K562 (cell line): Measurements from ENCODE around the gene ASF1B. TPM values are rescaled to one million over a fixed set of nuclear protein-coding genes. Genes with fewer than 3 reads are reported as not detected.

Source experiments
- CBFA2T3 ChIP-seq: fragments of 450-650 bp; IDR thresholded peaks from 2 replicates; pipeline ENCODE4 v1.6.1; 2017
- CREB3L1 ChIP-seq: fragments of 450-650 bp; IDR thresholded peaks from 2 replicates; pipeline ENCODE4 v1.6.1; 2014; ENCODE audit warnings: low read depth, mild to moderate bottlenecking, moderate library complexity, borderline replicate concordance
- DIDO1 ChIP-seq: fragments of 450-650 bp; IDR thresholded peaks from 2 replicates; pipeline ENCODE4 v1.6.1; 2016; ENCODE audit warnings: low read depth, missing biosample characterization, missing genetic modification characterization
- E4F1 ChIP-seq: fragments of 250-450 bp; sonication (Bioruptor Pico); IDR thresholded peaks from 2 replicates; pipeline ENCODE4 v1.5.0; 2021; ENCODE audit warnings: mild to moderate bottlenecking, borderline replicate concordance
- ELF2 ChIP-seq: fragments of 250-450 bp; sonication (Bioruptor Pico); IDR thresholded peaks from 2 replicates; pipeline ENCODE4 v1.5.0; 2021; ENCODE audit warnings: mild to moderate bottlenecking
- FOXA3 ChIP-seq, 2 experiments: fragments of 450-650 bp in 1 of 2; sonication (generic) in 1 of 2; formaldehyde crosslinking; IDR thresholded peaks in 1 of 2; conservative IDR thresholded peaks in 1 of 2; 2 replicates each; pipeline versions ENCODE4 v1.4.0 to v1.8.0; 2020 to 2022; ENCODE audit warnings: mild to moderate bottlenecking in 2 of 2, missing genetic modification reagents in 1 of 2
- FOXJ2 ChIP-seq: fragments of 200-800 bp; sonication (Bioruptor generic); IDR thresholded peaks from 2 replicates; pipeline ENCODE4 v1.6.1; 2016; ENCODE audit warnings: missing genetic modification characterization, missing compliant biosample characterization
- GABPB1 ChIP-seq: sonication (generic); formaldehyde crosslinking; IDR thresholded peaks from 2 replicates; pipeline ENCODE4 v1.8.0; 2022; ENCODE audit warnings: mild to moderate bottlenecking, missing genetic modification reagents
- HCFC1 ChIP-seq: IDR thresholded peaks from 2 replicates; pipeline ENCODE4 v1.6.1; 2012; ENCODE audit warnings: low read depth, low read length, improper control_type of control experiment
- HDAC3 ChIP-seq: fragments of 450-650 bp; IDR thresholded peaks from 2 replicates; pipeline ENCODE4 v1.6.1; 2018; ENCODE audit warnings: borderline replicate concordance, mild to moderate bottlenecking, moderate library complexity; ENCODE audit not compliant: partially characterized antibody
- HNRNPL ChIP-seq: fragments of 200-400 bp; formaldehyde crosslinking; IDR thresholded peaks from 2 replicates; pipeline ENCODE4 v1.6.1; 2017; ENCODE audit warnings: low read depth, mild to moderate bottlenecking, low read length
- JUN ChIP-seq, 2 experiments: sonication (generic) in 1 of 2; formaldehyde crosslinking in 1 of 2; IDR thresholded peaks; 2 replicates each; pipeline versions ENCODE4 v1.6.1 to v1.8.0; 2012 to 2022; ENCODE audit warnings: borderline replicate concordance in 2 of 2, mild to moderate bottlenecking in 2 of 2, improper control_type of control experiment in 1 of 2, low read depth in 1 of 2, low read length in 1 of 2, missing genetic modification reagents in 1 of 2
- LCOR ChIP-seq: sonication (generic); formaldehyde crosslinking; IDR thresholded peaks from 2 replicates; pipeline ENCODE4 v1.8.0; 2022; ENCODE audit warnings: mild to moderate bottlenecking, missing genetic modification reagents
- NCOA2 ChIP-seq, 2 experiments: fragments of 450-650 bp; IDR thresholded peaks; 2 replicates each; pipeline ENCODE4 v1.6.1; 2018; ENCODE audit warnings: mild to moderate bottlenecking in 2 of 2, moderate library complexity in 1 of 2; ENCODE audit not compliant: partially characterized antibody in 2 of 2
- PHF21A ChIP-seq: fragments of 450-650 bp; IDR thresholded peaks from 2 replicates; pipeline ENCODE4 v1.6.1; 2017; ENCODE audit warnings: low read depth, borderline replicate concordance
- PKNOX1 ChIP-seq: fragments of 450-650 bp; IDR thresholded peaks from 2 replicates; pipeline ENCODE4 v1.6.1; 2016
- POLR2AphosphoS5 ChIP-seq: IDR thresholded peaks from 2 replicates; pipeline ENCODE4 v1.6.1; 2011; ENCODE audit warnings: mild to moderate bottlenecking, low read depth, low read length, moderate library complexity; ENCODE audit not compliant: control insufficient read depth, insufficient read depth
- PURB ChIP-seq: sonication (generic); formaldehyde crosslinking; IDR thresholded peaks from 2 replicates; pipeline ENCODE4 v1.9.0; 2021; ENCODE audit warnings: low read depth, mild to moderate bottlenecking, missing genetic modification reagents
- RB1 ChIP-seq: fragments of 450-650 bp; IDR thresholded peaks from 2 replicates; pipeline ENCODE4 v1.6.1; 2017; ENCODE audit warnings: low read depth, mild to moderate bottlenecking
- RHOXF2B ChIP-seq: fragments of 250-450 bp; sonication (Bioruptor Pico); conservative IDR thresholded peaks from 2 replicates; pipeline ENCODE4 v1.5.1; 2021
- RUNX1 ChIP-seq: sonication (generic); IDR thresholded peaks from 2 replicates; pipeline ENCODE4 v1.6.1; 2016; ENCODE audit warnings: antibody characterized with exemption, low read depth
- SETDB1 ChIP-seq: IDR thresholded peaks from one replicate; pipeline ENCODE4 v1.6.1; 2012; ENCODE audit warnings: low read length, control low read depth, inconsistent platforms
- SOX6 ChIP-seq: fragments of 450-650 bp; IDR thresholded peaks from 2 replicates; pipeline ENCODE4 v1.6.1; 2014; ENCODE audit warnings: mild to moderate bottlenecking
- TRIM24 ChIP-seq, 2 experiments: fragments of 450-650 bp; IDR thresholded peaks; 2 replicates each; pipeline ENCODE4 v1.6.1; 2016
- polyA plus RNA-seq, 8 experiments: library from polyadenylated mRNA; depleted of rRNA in 4 of 8; stranded (reverse) in 5 of 8; unstranded in 3 of 8; fragments of >200 nt; fragmentation: Nextera tagmentation in 2 of 8; fragmentation: Illumina TruSeq in 1 of 8; extraction: Ambion mirVana in 2 of 8; extraction: Trizol in 1 of 8; gene quantifications; 2 replicates each; pipeline versions ENCODE4 v1.2.1 to v1.2.3, GENCODE V29; 2011 to 2014; ENCODE audit warnings: inconsistent platforms in 1 of 8, missing spikeins in 1 of 8
- total RNA-seq, 7 experiments: library from RNA; depleted of rRNA in 6 of 7; stranded (reverse); fragments of >200 nt in 6 of 7; fragmentation: Illumina TruSeq in 2 of 7; extraction: Trizol in 2 of 7; gene quantifications; 2 replicates each; pipeline versions ENCODE4 v1.2.1 to v1.2.3, GENCODE V29; 2011 to 2021; ENCODE audit warnings: low replicate concordance in 1 of 7

Gene ASF1B
- total and polyA plus RNA-seq, 9 of the 15 experiments (the other 6 are each of a cell fraction or from before 2014, with no cell fraction given): 6.0 to 69.4 (median 53.3) TPM

- TF ChIP-seq CBFA2T3 (no peak), PHF21A (no peak), PKNOX1 (peak; percentile 78), PURB (no peak), E4F1 (no peak), HDAC3 (no peak), ELF2 (peak; percentile 93), JUN (IDR thresholded peaks at IDR 0.05; ENCODE audit: borderline replicate concordance, low read depth, low read length) (peak; percentile 36), JUN (CRISPR knock-in tag; IDR thresholded peaks at IDR 0.05; ENCODE audit: borderline replicate concordance) (no peak), SETDB1 (no peak), CREB3L1 (peak; percentile 93), HCFC1 (peak; percentile 95), LCOR (CRISPR knock-in tag) (peak; percentile 84; the same call in 1 of the 2 replicates), RUNX1 (0 out of 2 replicates have a peak, but pooled peaks have one; percentile 69), DIDO1 (peak; percentile 63; the same call in 1 of the 2 replicates), RHOXF2B (CRISPR knock-in tag) (no peak), NCOA2 (IDR thresholded peaks at IDR 0.05; ENCODE audit: partially characterized antibody in 2 of 2) (no peak), SOX6 (peak; percentile 10; the same call in 1 of the 2 replicates), HNRNPL (no peak), GABPB1 (CRISPR knock-in tag) (peak; percentile 98), FOXA3 (CRISPR knock-in tag; conservative IDR thresholded peaks at IDR 0.05 in 1 of 2, IDR thresholded peaks at IDR 0.05 in 1 of 2) (0 out of 4 replicates have a peak, but pooled peaks of 1 of the 2 experiments have one; percentile 16), FOXJ2 (no peak), POLR2AphosphoS5 (peak; percentile 35), TRIM24 (IDR thresholded peaks at IDR 0.05) (peak in 1 of 2 experiments; percentile 73; a peak in 2 of 4 replicates), RB1 (peak; percentile 48; the same call in 1 of the 2 replicates)
Measured at GRCh38 chr19:14080887-14081796, 55.2 kb downstream of the ASF1B start (continued).
